GM18870 (cell line): ENCODE measurements around the gene GLS.

ENCODE experiments used
- ATAC-seq: cut with Tn5 transposase; IDR thresholded peaks from one replicate; pipeline ENCODE4 v1.9.1; 2021; ENCODE audit warnings: moderate library complexity; ENCODE audit not compliant: unreplicated experiment

GLS gene

GRCh38 chr2:190968522-190968921 lies 87.9 kb downstream of the GLS start:
- ATAC-seq, result no peak

GRCh38 chr2:190970160-190970559 lies 89.5 kb downstream of the GLS start:
- no peak for ATAC-seq

- no peak for ATAC-seq
Observed at GRCh38 chr2:190970873-190971506, 90.4 kb downstream of the GLS start.

GRCh38 chr2:190972213-190972612 lies 91.6 kb downstream of the GLS start:
- ATAC-seq, result no peak

- no peak for ATAC-seq
Observed at GRCh38 chr2:190972846-190973245, 92.2 kb downstream of the GLS start.

- no peak for ATAC-seq
Observed at GRCh38 chr2:190973262-190973661, 92.6 kb downstream of the GLS start.

GRCh38 chr2:190973726-190974628 lies 93.4 kb downstream of the GLS start:
- no peak for ATAC-seq

GRCh38 chr2:190974629-190975361 lies 94.2 kb downstream of the GLS start:
- no peak for ATAC-seq

- ATAC-seq, result no peak
Observed at GRCh38 chr2:190976521-190976920, 95.9 kb downstream of the GLS start.

- no peak for ATAC-seq
Observed at GRCh38 chr2:190977505-190977904, 96.9 kb downstream of the GLS start.

GRCh38 chr2:190978389-190979053 lies 97.9 kb downstream of the GLS start:
- no peak for ATAC-seq

- no peak for ATAC-seq
Observed at GRCh38 chr2:190979906-190980629, 99.4 kb downstream of the GLS start.

GRCh38 chr2:190980630-190981209 lies 100.1 kb downstream of the GLS start:
- no peak for ATAC-seq

GRCh38 chr2:190981333-190981732 lies 100.7 kb downstream of the GLS start:
- no peak for ATAC-seq

- ATAC-seq, result no peak
Observed at GRCh38 chr2:190981733-190982132, 101.1 kb downstream of the GLS start.

GRCh38 chr2:190982262-190983034 lies 101.8 kb downstream of the GLS start:
- no peak for ATAC-seq

GRCh38 chr2:190984595-190984994 lies 104.0 kb downstream of the GLS start:
- no peak for ATAC-seq

- no peak for ATAC-seq
Observed at GRCh38 chr2:190986221-190986953, 105.8 kb downstream of the GLS start.

GRCh38 chr2:190987116-190987515 lies 106.5 kb downstream of the GLS start:
- ATAC-seq, result no peak
